Peyer's patch (tissue), 4 donors: ENCODE results near the gene RAD51D.

Experiments
- CTCF ChIP-seq, 6 experiments: fragments of 450-650 bp in 4 of 6; fragments of 200-600 bp in 2 of 6; sonication (generic) in 1 of 6; IDR thresholded peaks; one replicate each; pipeline ENCODE4 v1.5.1; 2017 to 2019; ENCODE audit warnings: antibody characterized with exemption in 6 of 6, mild to moderate bottlenecking in 3 of 6, moderate library complexity in 1 of 6
- POLR2A ChIP-seq, 2 donors: fragments of 450-650 bp; IDR thresholded peaks; one replicate each; pipeline ENCODE4 v1.5.1; 2017; ENCODE audit warnings: antibody characterized with exemption in 2 of 2, mild to moderate bottlenecking in 2 of 2, moderate library complexity in 2 of 2

GRCh38 chr17:35082073-35082657, 37.5 kb downstream of the RAD51D start:
- no peak for TF ChIP-seq CTCF (IDR thresholded peaks at IDR 0.05)
- no peak for TF ChIP-seq POLR2A (IDR thresholded peaks at IDR 0.05)
